Nephron progenitor cell (in vitro differentiated cells): ENCODE measurements around the gene CHST12.
"Not testable (repeated sequence)": the region's sequence is repeated elsewhere in the genome, so short reads cannot be mapped to it uniquely, and the experiment has no call there.

Source experiments
- DNase-seq: peaks from one replicate; pipeline ENCODE4 v3.0.0; 2021
- H3K27ac Mint-ChIP-seq: 2 replicates; pipeline ENCODE4 v1.8.0; 2021; ENCODE audit warnings: mild to moderate bottlenecking, moderate library complexity, mixed read lengths
- H3K27me3 Mint-ChIP-seq: 2 replicates; pipeline ENCODE4 v1.8.0; 2021; ENCODE audit warnings: mild to moderate bottlenecking, low read depth, mixed read lengths; ENCODE audit not compliant: poor library complexity
- H3K36me3 Mint-ChIP-seq: 2 replicates; pipeline ENCODE4 v1.8.0; 2021; ENCODE audit warnings: low read depth, mixed read lengths
- H3K4me1 Mint-ChIP-seq: 2 replicates; pipeline ENCODE4 v1.8.0; 2021; ENCODE audit warnings: mixed read lengths
- H3K4me3 Mint-ChIP-seq: 2 replicates; pipeline ENCODE4 v1.8.0; 2021; ENCODE audit warnings: mild to moderate bottlenecking, moderate library complexity, mixed read lengths
- H3K9me3 Mint-ChIP-seq: 2 replicates; pipeline ENCODE4 v1.8.0; 2021; ENCODE audit warnings: mild to moderate bottlenecking, moderate library complexity, mixed read lengths
- CTCF ChIP-seq: fragments of 200-600 bp; sonication (generic); IDR thresholded peaks from 2 replicates; pipeline ENCODE4 v1.5.0; 2021; ENCODE audit warnings: antibody characterized with exemption

CHST12 gene

GRCh38 chr7:2452643-2453270, 49.3 kb downstream of the CHST12 start:
- Mint-ChIP-seq H3K27ac (no peak overlapping the region), H3K4me1 (peaks cover 15% of the 10 kb centered on the region), H3K4me3 (no peak overlapping the region), H3K9me3 (peaks cover 17% of the 10 kb centered on the region), H3K27me3 (peaks cover 4% of the 10 kb centered on the region), H3K36me3 (peaks cover 4% of the 10 kb centered on the region)
- TF ChIP-seq CTCF, result no peak
- no peak for DNase-seq

GRCh38 chr7:2453849-2454248, 50.4 kb downstream of the CHST12 start:
- not testable (repeated sequence) for DNase-seq, H3K27ac Mint-ChIP-seq, H3K27me3 Mint-ChIP-seq, H3K4me1 Mint-ChIP-seq, H3K36me3 Mint-ChIP-seq, H3K4me3 Mint-ChIP-seq
- H3K9me3 Mint-ChIP-seq, result peaks cover 17% of the 10 kb centered on the region

GRCh38 chr7:2459674-2460073, 56.3 kb downstream of the CHST12 start:
- peak overlapping the region; percentile 86 for H3K27ac Mint-ChIP-seq
- peaks cover 7% of the 10 kb centered on the region for H3K27me3 Mint-ChIP-seq
- peaks cover 4% of the 10 kb centered on the region for H3K36me3 Mint-ChIP-seq
- no peak for DNase-seq
- TF ChIP-seq CTCF, result no peak
- peaks cover 13% of the 10 kb centered on the region for H3K4me1 Mint-ChIP-seq
- no peak overlapping the region for H3K4me3 Mint-ChIP-seq
- H3K9me3 Mint-ChIP-seq, result peaks cover 23% of the 10 kb centered on the region

- TF ChIP-seq CTCF, result no peak
- Mint-ChIP-seq H3K27me3 (peaks cover 7% of the 10 kb centered on the region), H3K27ac (no peak overlapping the region), H3K36me3 (peaks cover 1% of the 10 kb centered on the region), H3K4me1 (peaks cover 13% of the 10 kb centered on the region), H3K4me3 (no peak overlapping the region), H3K9me3 (peaks cover 24% of the 10 kb centered on the region)
- DNase-seq, result no peak
Measured at GRCh38 chr7:2460188-2460587, 56.8 kb downstream of the CHST12 start.

GRCh38 chr7:2460641-2461040, 57.2 kb downstream of the CHST12 start:
- peaks cover 13% of the 10 kb centered on the region for H3K4me1 Mint-ChIP-seq

GRCh38 chr7:2461268-2462026, 58.0 kb downstream of the CHST12 start:
- TF ChIP-seq CTCF, result no peak
- peaks cover 14% of the 10 kb centered on the region for H3K9me3 Mint-ChIP-seq
- H3K4me3 Mint-ChIP-seq, result no peak overlapping the region
- DNase-seq, result peak; percentile 33
- H3K4me1 Mint-ChIP-seq, result peaks cover 13% of the 10 kb centered on the region
- no peak overlapping the region for H3K27ac Mint-ChIP-seq
- H3K36me3 Mint-ChIP-seq, result no peaks in the 10 kb centered on the region
- H3K27me3 Mint-ChIP-seq, result peaks cover 10% of the 10 kb centered on the region

More at GRCh38 chr7:2460641-2461040, 57.2 kb downstream of the CHST12 start:
- no peak for DNase-seq
- peaks cover 19% of the 10 kb centered on the region for H3K9me3 Mint-ChIP-seq
- no peak overlapping the region for H3K27ac Mint-ChIP-seq
- peaks cover 7% of the 10 kb centered on the region for H3K27me3 Mint-ChIP-seq
- H3K4me3 Mint-ChIP-seq, result no peak overlapping the region
- H3K36me3 Mint-ChIP-seq, result no peaks in the 10 kb centered on the region
- TF ChIP-seq CTCF, result no peak
